GM11168 (cell line): Measurements from ENCODE around the gene RNF26.

ENCODE experiments used
- in situ Hi-C: fragments of 300-500 bp; cut with MboI; formaldehyde crosslinking; loops from one replicate; pipeline ENCODE4 v1.12.0; 2022; ENCODE audit warnings: low sequenced_read_pairs; ENCODE audit not compliant: unreplicated experiment

Gene RNF26

GRCh38 chr11:119335091-119335654 is 846 bp downstream of the RNF26 start:
- in situ Hi-C loops: no loop called here

GRCh38 chr11:119335655-119336543 is 1.6 kb downstream of the RNF26 start:
- in situ Hi-C loops: no loop called here

GRCh38 chr11:119336744-119337469 is 2.6 kb downstream of the RNF26 start:
- in situ Hi-C loops: no loop called here

GRCh38 chr11:119337581-119338317 is 3.4 kb downstream of the RNF26 start:
- in situ Hi-C loops: no loop called here

- in situ Hi-C loops: no loop called here
These were observed 4.1 kb downstream of the RNF26 start for GRCh38 chr11:119338318-119338890.

- in situ Hi-C loops: no loop called here
These were observed 4.8 kb downstream of the RNF26 start for GRCh38 chr11:119338965-119339588.

GRCh38 chr11:119339589-119340334 is 5.4 kb downstream of the RNF26 start:
- in situ Hi-C loops: no loop called here

GRCh38 chr11:119340335-119341221 is 6.3 kb downstream of the RNF26 start, which contains the start of gene C1QTNF5:
Gene C1QTNF5, minus strand, starts transcription at chr11:119340883. Its CDS starts 486 bp downstream, at chr11:119340397.
- in situ Hi-C loops: no loop called here

- in situ Hi-C loops: no loop called here
These were observed 7.1 kb downstream of the RNF26 start for GRCh38 chr11:119341222-119342022.

- in situ Hi-C loops: no loop called here
These were observed 7.6 kb downstream of the RNF26 start for GRCh38 chr11:119342023-119342300.

GRCh38 chr11:119342362-119343130 is 8.2 kb downstream of the RNF26 start:
- in situ Hi-C loops: no loop called here

- in situ Hi-C loops: no loop called here
These were observed 9.4 kb downstream of the RNF26 start for GRCh38 chr11:119343726-119344125.

GRCh38 chr11:119344291-119345010 is 10.1 kb downstream of the RNF26 start:
- in situ Hi-C loops: no loop called here

GRCh38 chr11:119345685-119346084 is 11.4 kb downstream of the RNF26 start:
- in situ Hi-C loops: no loop called here

- in situ Hi-C loops: no loop called here
These were observed 12.3 kb downstream of the RNF26 start, which contains the start of gene MFRP for GRCh38 chr11:119346605-119347004. Gene MFRP, minus strand, starts transcription at chr11:119346705. Its CDS starts 192 bp downstream, at chr11:119346513.

GRCh38 chr11:119347242-119347641 is 12.9 kb downstream of the RNF26 start:
- in situ Hi-C loops: no loop called here
